SK-N-MC (cell line): ENCODE measurements around the gene IL19.

ENCODE experiments used
- EZH2 ChIP-seq: fragments of 200-600 bp; sonication (generic); IDR thresholded peaks from one replicate; pipeline ENCODE4 v1.6.1; 2017; ENCODE audit warnings: antibody characterized with exemption
- POLR2AphosphoS5 ChIP-seq: IDR thresholded peaks from 2 replicates; pipeline ENCODE4 v1.6.1; 2012; ENCODE audit warnings: mild to moderate bottlenecking, low read depth, low read length, borderline replicate concordance

- TF ChIP-seq POLR2AphosphoS5: no peak
- no peak for TF ChIP-seq EZH2
Measured at GRCh38 chr1:206803221-206803730, 32.7 kb downstream of the IL19 start.
